ENCODE measurements around the gene WDR33.
"Not testable (repeated sequence)": the region's sequence is repeated elsewhere in the genome, so short reads cannot be mapped to it uniquely, and the experiment has no call there.

The WDR33 gene

GRCh38 chr2:127807678-127808353 lies 3.2 kb downstream of the WDR33 start:
- no peak for FAIRE-seq

GRCh38 chr2:127806860-127807259 lies 4.1 kb downstream of the WDR33 start:
- FAIRE-seq = not testable (repeated sequence)

- FAIRE-seq = no peak
Observed at GRCh38 chr2:127805491-127805890, 5.5 kb downstream of the WDR33 start.

GRCh38 chr2:127799926-127800325 lies 11.0 kb downstream of the WDR33 start:
- FAIRE-seq = no peak

GRCh38 chr2:127796389-127796788 lies 14.6 kb downstream of the WDR33 start:
- no peak for FAIRE-seq

GRCh38 chr2:127794901-127795300 lies 16.1 kb downstream of the WDR33 start:
- not testable (repeated sequence) for FAIRE-seq

- no peak for FAIRE-seq
Observed at GRCh38 chr2:127792805-127793204, 18.2 kb downstream of the WDR33 start.

GRCh38 chr2:127790694-127791529 lies 20.1 kb downstream of the WDR33 start:
- FAIRE-seq = no peak

GRCh38 chr2:127786048-127786809 lies 24.7 kb downstream of the WDR33 start:
- no peak for FAIRE-seq

- no peak for FAIRE-seq
Observed at GRCh38 chr2:127784965-127785518, 25.9 kb downstream of the WDR33 start.

GRCh38 chr2:127783101-127783500 lies 27.9 kb downstream of the WDR33 start:
- no peak for FAIRE-seq

GRCh38 chr2:127778850-127779249 lies 32.1 kb downstream of the WDR33 start:
- FAIRE-seq = no peak

- FAIRE-seq = no peak
Observed at GRCh38 chr2:127778447-127778846, 32.5 kb downstream of the WDR33 start.

- FAIRE-seq = no peak
Observed at GRCh38 chr2:127776122-127776780, 34.7 kb downstream of the WDR33 start.

- FAIRE-seq = no peak
Observed at GRCh38 chr2:127771756-127772155, 39.2 kb downstream of the WDR33 start.

- FAIRE-seq = no peak
Observed at GRCh38 chr2:127770973-127771735, 39.8 kb downstream of the WDR33 start.

- not testable (repeated sequence) for FAIRE-seq
Observed at GRCh38 chr2:127770534-127770933, 40.4 kb downstream of the WDR33 start.

- FAIRE-seq = no peak
Observed at GRCh38 chr2:127769587-127769986, 41.4 kb downstream of the WDR33 start.

- no peak for FAIRE-seq
Observed at GRCh38 chr2:127768775-127769479, 42.0 kb downstream of the WDR33 start.

- FAIRE-seq = no peak
Observed at GRCh38 chr2:127763776-127764175, 47.2 kb downstream of the WDR33 start.

- no peak for FAIRE-seq
Observed at GRCh38 chr2:127762846-127763245, 48.1 kb downstream of the WDR33 start.
